CD14-positive monocyte (primary cell): ENCODE data around the gene WIPF3. TPM values are rescaled to one million over a fixed set of nuclear protein-coding genes. Genes with fewer than 3 reads are reported as not detected.

Experiments
- DNase-seq, 3 donors: peaks; one replicate each; pipeline ENCODE4 v3.0.0-alpha.2; 2011 to 2022
- H2AFZ ChIP-seq: 2 replicates; pipeline ENCODE4 v1.6.0; 2012; ENCODE audit warnings: mild to moderate bottlenecking, low read depth, low read length, inconsistent platforms; ENCODE audit not compliant: insufficient read depth, poor library complexity, severe bottlenecking
- H3K27ac ChIP-seq, 2 donors: 1 replicate in 1 of 2; 2 replicates in 1 of 2; pipeline ENCODE4 v1.5.1; 2012 to 2013; ENCODE audit warnings: low read length in 2 of 2, control low read depth in 1 of 2, inconsistent platforms in 1 of 2, low read depth in 1 of 2, mild to moderate bottlenecking in 1 of 2
- H3K27me3 ChIP-seq, 2 donors: one replicate each; pipeline versions ENCODE4 v1.6.0 to v1.6.1; 2011 to 2013; ENCODE audit warnings: low read length in 2 of 2; ENCODE audit not compliant: control insufficient read depth in 2 of 2, insufficient read depth in 2 of 2
- H3K36me3 ChIP-seq, 2 donors: replicated peaks in 1 of 2; 1 replicate in 1 of 2; 2 replicates in 1 of 2; pipeline versions ENCODE4 v1.5.1 to v1.6.1; 2012 to 2013; ENCODE audit warnings: low read length in 2 of 2, control low read depth in 1 of 2, inconsistent platforms in 1 of 2, mild to moderate bottlenecking in 1 of 2; ENCODE audit not compliant: insufficient read depth in 2 of 2, control insufficient read depth in 1 of 2
- H3K4me1 ChIP-seq, 2 donors: 1 replicate in 1 of 2; 2 replicates in 1 of 2; pipeline versions ENCODE4 v1.5.1 to v1.6.1; 2012 to 2013; ENCODE audit warnings: low read length in 2 of 2, control low read depth in 1 of 2, inconsistent platforms in 1 of 2, mild to moderate bottlenecking in 1 of 2, moderate library complexity in 1 of 2; ENCODE audit not compliant: insufficient read depth in 2 of 2, control insufficient read depth in 1 of 2
- H3K4me2 ChIP-seq: replicated peaks from 2 replicates; pipeline ENCODE3; 2012; ENCODE audit warnings: low read length, moderate library complexity, mild to moderate bottlenecking; ENCODE audit not compliant: poor library complexity, severe bottlenecking; ENCODE audit errors: extremely low read depth
- H3K4me3 ChIP-seq, 3 experiments: fragments of 200-600 bp in 1 of 3; sonication (generic) in 1 of 3; replicated peaks in 1 of 3; 1 replicate in 2 of 3; 2 replicates in 1 of 3; pipeline ENCODE4 v1.5.1; 2011 to 2013; ENCODE audit warnings: low read length in 3 of 3, mild to moderate bottlenecking in 3 of 3, control low read depth in 2 of 3, low read depth in 2 of 3, inconsistent platforms in 1 of 3, moderate library complexity in 1 of 3
- H3K79me2 ChIP-seq: 2 replicates; pipeline ENCODE4 v1.6.0; 2012; ENCODE audit warnings: mild to moderate bottlenecking, control low read depth, inconsistent platforms, low read length, moderate library complexity; ENCODE audit not compliant: insufficient read depth
- H3K9ac ChIP-seq: 2 replicates; pipeline ENCODE4 v1.6.0; 2017; ENCODE audit warnings: low read length, mild to moderate bottlenecking; ENCODE audit not compliant: insufficient read depth, poor library complexity, severe bottlenecking
- H3K9me3 ChIP-seq, 2 donors: replicated peaks in 1 of 2; 1 replicate in 1 of 2; 2 replicates in 1 of 2; pipeline versions ENCODE4 v1.5.1 to v1.6.1; 2012 to 2013; ENCODE audit warnings: low read length in 2 of 2, control low read depth in 1 of 2; ENCODE audit not compliant: control insufficient read depth in 1 of 2, insufficient read depth in 1 of 2
- H4K20me1 ChIP-seq: 2 replicates; pipeline ENCODE4 v1.6.0; 2012; ENCODE audit warnings: mild to moderate bottlenecking, low read length, control low read depth, moderate library complexity; ENCODE audit not compliant: insufficient read depth
- H3K27ac Mint-ChIP-seq, 7 donors: one replicate each; pipeline ENCODE4 v1.8.0; 2020; ENCODE audit warnings: mild to moderate bottlenecking in 7 of 7, mixed read lengths in 7 of 7, moderate library complexity in 6 of 7, inconsistent platforms in 2 of 7
- H3K27me3 Mint-ChIP-seq, 3 donors: one replicate each; pipeline ENCODE4 v1.8.0; 2021 to 2022; ENCODE audit warnings: low read depth in 3 of 3, mild to moderate bottlenecking in 3 of 3, mixed read lengths in 3 of 3, moderate library complexity in 3 of 3, inconsistent platforms in 1 of 3
- H3K36me3 Mint-ChIP-seq, 2 donors: one replicate each; pipeline ENCODE4 v1.8.0; 2020; ENCODE audit warnings: mixed read lengths in 2 of 2, inconsistent platforms in 1 of 2, mild to moderate bottlenecking in 1 of 2
- H3K4me1 Mint-ChIP-seq: one replicate; pipeline ENCODE4 v1.8.0; 2020; ENCODE audit warnings: mild to moderate bottlenecking, mixed read lengths
- H3K4me3 Mint-ChIP-seq, 2 donors: one replicate each; pipeline ENCODE4 v1.8.0; 2020; ENCODE audit warnings: mild to moderate bottlenecking in 2 of 2, mixed read lengths in 2 of 2, moderate library complexity in 1 of 2
- H3K9me3 Mint-ChIP-seq, 7 donors: one replicate each; pipeline ENCODE4 v1.8.0; 2020 to 2022; ENCODE audit warnings: mixed read lengths in 7 of 7, mild to moderate bottlenecking in 6 of 7, moderate library complexity in 6 of 7, inconsistent platforms in 2 of 7
- CTCF ChIP-seq: fragments of 200-600 bp; IDR thresholded peaks from one replicate; pipeline ENCODE4 v1.8.0; 2022; ENCODE audit warnings: antibody characterized with exemption, mild to moderate bottlenecking
- WGBS: methylation state at CpG from one replicate; pipeline ENCODE4 v1.1.5; 2013; ENCODE audit warnings: missing lambda C conversion rate; ENCODE audit not compliant: insufficient coverage; 5-methylcytosine and 5-hydroxymethylcytosine counted together
- intact Hi-C, 2 donors: fragments of 100-400 bp; cut with micrococcal nuclease; formaldehyde crosslinking; loops; one replicate each; pipeline versions ENCODE4 v1.15.0 to v1.15.1; 2023
- polyA plus RNA-seq, 3 donors: library from polyadenylated mRNA; depleted of rRNA in 1 of 3; unstranded in 2 of 3; stranded (reverse) in 1 of 3; fragments of 300-500 nt in 2 of 3; fragments of >200 nt in 1 of 3; fragmentation: Illumina TruSeq in 2 of 3; gene quantifications; 1 replicate in 2 of 3; 2 replicates in 1 of 3; pipeline ENCODE4 v1.2.3, GENCODE V29; 2012 to 2021

The WIPF3 gene
- polyA plus RNA-seq, 3 donors = not detected

DNA sequence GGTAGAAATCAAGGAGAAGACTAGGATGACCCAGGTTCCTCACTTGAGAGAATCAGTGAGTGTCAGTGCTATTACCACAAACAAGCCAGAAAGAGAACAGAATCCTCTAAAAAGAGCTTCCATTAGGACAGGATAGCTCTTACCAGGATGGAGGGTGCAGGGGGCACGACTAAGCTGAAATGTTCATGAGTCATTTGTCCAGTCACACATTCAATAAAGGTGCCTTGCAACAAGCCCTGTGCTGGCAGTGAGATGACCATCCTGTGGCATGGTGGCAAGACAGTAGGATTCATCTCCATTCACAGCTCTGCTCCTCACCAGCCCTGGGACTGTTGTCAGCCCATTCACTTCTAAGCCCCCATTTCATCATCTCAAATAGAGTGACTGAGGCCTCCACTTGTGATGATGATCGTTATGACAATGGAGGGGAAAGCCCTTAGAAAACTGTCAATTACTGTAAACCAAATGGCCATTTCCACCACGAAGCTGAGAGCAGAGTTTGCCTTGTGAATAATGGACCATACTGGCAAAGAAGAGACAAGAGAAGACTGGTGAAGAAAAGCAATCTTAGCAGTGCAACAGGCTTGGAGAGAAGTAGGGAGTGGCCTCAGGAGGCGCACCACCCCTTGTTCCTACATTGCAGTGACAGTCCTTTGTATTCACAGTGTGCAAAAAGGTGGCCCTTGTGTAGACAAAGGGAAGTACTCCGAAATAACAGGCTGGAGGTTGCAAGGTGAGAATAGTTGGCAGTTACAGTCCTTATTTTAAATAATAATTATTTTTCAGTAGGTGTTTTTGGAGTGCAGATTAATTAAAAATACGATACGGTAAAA is 9.0 kb upstream of the WIPF3 start:
- TF ChIP-seq CTCF = no peak

DNA sequence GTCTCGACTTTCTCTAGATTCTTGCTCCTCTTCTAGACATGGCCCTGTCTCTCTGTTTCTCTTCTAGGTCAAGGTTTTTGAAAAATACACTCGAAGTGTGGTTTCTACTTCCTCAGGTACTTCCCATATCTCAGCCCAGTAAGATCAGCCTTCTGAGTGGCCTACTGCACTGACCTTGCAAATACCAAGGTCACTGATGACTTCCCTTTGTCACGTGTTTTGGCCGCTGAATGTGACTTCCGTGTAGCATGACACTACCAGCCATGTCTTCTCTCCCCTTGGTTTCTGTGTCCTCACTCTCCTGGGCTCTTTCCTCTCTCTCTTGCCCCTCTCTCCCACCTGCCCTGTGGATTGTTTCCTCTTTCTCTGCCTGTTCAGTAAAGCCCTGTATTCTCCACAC is 7.9 kb upstream of the WIPF3 start:
- Histone ChIP-seq H3K27me3 (peaks cover 0 to 18% of the 10 kb centered on the region in 2 donors), H3K9me3 (no peaks in the 10 kb centered on the region), H3K36me3 (no peaks in the 10 kb centered on the region), H2AFZ (no peak overlapping the region), H3K79me2 (no peaks in the 10 kb centered on the region), H3K9ac (no peak overlapping the region), H3K27ac (no peak overlapping the region), H4K20me1 (no peaks in the 10 kb centered on the region), H3K4me2 (no peak overlapping the region), H3K4me3 (no peak overlapping the region), H3K4me1 (no peaks in the 10 kb centered on the region)
- peaks cover 0 to 4% (median 0%) of the 10 kb centered on the region in 7 donors for H3K9me3 Mint-ChIP-seq
- no peaks in the 10 kb centered on the region for H3K36me3 Mint-ChIP-seq
- 69% methylated on average over 5 of the region's 5 CpGs for WGBS
- no peak for DNase-seq
- TF ChIP-seq CTCF = no peak
- no peak overlapping the region for H3K4me3 Mint-ChIP-seq
- no peak overlapping the region for H3K27ac Mint-ChIP-seq
- H3K4me1 Mint-ChIP-seq = peaks cover 3% of the 10 kb centered on the region
- intact Hi-C loops = no loop called here
- peaks cover 12 to 17% (median 15%) of the 10 kb centered on the region in 3 donors for H3K27me3 Mint-ChIP-seq

More for the DNA sequence above, 9.0 kb upstream of the WIPF3 start:
- Histone ChIP-seq H3K4me3 (no peak overlapping the region), H3K27me3 (peaks cover 0 to 7% of the 10 kb centered on the region in 2 donors), H3K9ac (no peak overlapping the region), H3K27ac (no peak overlapping the region), H4K20me1 (no peaks in the 10 kb centered on the region), H2AFZ (no peak overlapping the region), H3K36me3 (no peaks in the 10 kb centered on the region), H3K9me3 (no peaks in the 10 kb centered on the region), H3K4me2 (no peak overlapping the region), H3K4me1 (no peaks in the 10 kb centered on the region), H3K79me2 (no peaks in the 10 kb centered on the region)
- Mint-ChIP-seq H3K36me3 (no peaks in the 10 kb centered on the region), H3K9me3 (peaks cover 0 to 4% (median 0%) of the 10 kb centered on the region in 7 donors), H3K4me1 (peaks cover 3% of the 10 kb centered on the region), H3K4me3 (no peak overlapping the region), H3K27me3 (peaks cover 4 to 10% (median 9%) of the 10 kb centered on the region in 3 donors), H3K27ac (no peak overlapping the region)
- DNase-seq = no peak
- 82% methylated on average over 2 of the region's 7 CpGs for WGBS
- intact Hi-C loops = no loop called here
